A549 (cell line): ENCODE measurements around the gene GPBP1L1. TPM values are rescaled to one million over a fixed set of nuclear protein-coding genes. Genes with fewer than 3 reads are reported as not detected.

ENCODE experiments used
- ATAC-seq, 2 experiments: fragments of 200-7000 bp in 1 of 2; fragments of >200 bp in 1 of 2; cut with Nextera tagmentation in 1 of 2; cut with Tn5 transposase in 1 of 2; 3 replicates each; pipeline versions ENCODE4 v1.8.0 to v1.9.1; 2018 to 2020; ENCODE audit warnings: mild to moderate bottlenecking in 1 of 2, moderate library complexity in 1 of 2
- CTCF ChIA-PET: fragments of 300-600 bp; sonication (Branson Sonifier 250); formaldehyde crosslinking; extraction: SDS; loops from one replicate; lab custom pipeline; 2021; ENCODE audit warnings: antibody characterized with exemption, inconsistent platforms; lab: Yijun Ruan, JAX
- POLR2A ChIA-PET: fragments of 350-600 bp; formaldehyde crosslinking; extraction: SDS; loops from one replicate; lab custom pipeline; 2021; ENCODE audit warnings: antibody characterized with exemption, inconsistent platforms; lab: Yijun Ruan, JAX
- DNase-seq, 2 experiments: peaks; one replicate each; pipeline versions ENCODE4 v3.0.0 to v3.0.0-alpha.2; 2011 to 2016; ENCODE audit warnings: low read depth in 1 of 2, low spot score in 1 of 2
- FAIRE-seq: peaks from 2 replicates; lab custom pipeline; 2011; peaks lifted over from hg19 to GRCh38; lab: Jason Lieb, UNC
- H3K27ac ChIP-seq, 2 experiments: fragments of >200 bp; sonication (Bioruptor Twin); formaldehyde crosslinking; 3 replicates each; pipeline ENCODE4 v1.5.1; 2016 to 2017
- H3K4me1 ChIP-seq: fragments of >200 bp; sonication (Bioruptor Twin); formaldehyde crosslinking; 3 replicates; pipeline ENCODE4 v1.6.1; 2016
- H3K4me2 ChIP-seq: fragments of >200 bp; sonication (Bioruptor Twin); formaldehyde crosslinking; 3 replicates; pipeline ENCODE4 v1.6.1; 2016
- H3K4me3 ChIP-seq: fragments of >200 bp; sonication (Bioruptor Twin); formaldehyde crosslinking; 3 replicates; pipeline ENCODE4 v1.5.1; 2016
- H3K9me3 ChIP-seq: fragments of >200 bp; sonication (Bioruptor Twin); formaldehyde crosslinking; 3 replicates; pipeline ENCODE4 v1.6.1; 2016
- BCL3 ChIP-seq: fragments of >200 bp; sonication (Bioruptor Twin); formaldehyde crosslinking; IDR thresholded peaks from 3 replicates; pipeline ENCODE4 v1.6.1; 2016
- CEBPB ChIP-seq, 2 experiments: fragments of >200 bp in 1 of 2; sonication (Bioruptor Twin) in 1 of 2; formaldehyde crosslinking in 1 of 2; IDR thresholded peaks; 2 replicates each; pipeline ENCODE4 v1.6.1; 2012 to 2016
- CTCF ChIP-seq: fragments of >200 bp; sonication (Bioruptor Twin); formaldehyde crosslinking; IDR thresholded peaks from 3 replicates; pipeline ENCODE4 v1.5.1; 2016
- EP300 ChIP-seq, 2 experiments: fragments of >200 bp; sonication (Bioruptor Twin); formaldehyde crosslinking; IDR thresholded peaks; 2 replicates in 1 of 2; 3 replicates in 1 of 2; pipeline ENCODE4 v1.6.1; 2016 to 2017
- ESRRA ChIP-seq: fragments of 150-350 bp; IDR thresholded peaks from 2 replicates; pipeline ENCODE4 v1.6.1; 2014; ENCODE audit warnings: mild to moderate bottlenecking, low read length, borderline replicate concordance
- FOSB ChIP-seq: fragments of 250-450 bp; sonication (Bioruptor Pico); IDR thresholded peaks from 2 replicates; pipeline ENCODE4 v1.5.0; 2020; ENCODE audit warnings: mild to moderate bottlenecking, moderate library complexity
- FOSL2 ChIP-seq, 2 experiments: fragments of 450-650 bp in 1 of 2; fragments of >200 bp in 1 of 2; sonication (Bioruptor Twin) in 1 of 2; formaldehyde crosslinking; IDR thresholded peaks; 2 replicates each; pipeline versions ENCODE4 v1.5.0 to v1.6.1; 2016 to 2020; ENCODE audit warnings: mild to moderate bottlenecking in 1 of 2, moderate library complexity in 1 of 2
- HDAC2 ChIP-seq: fragments of 200-600 bp; sonication (generic); IDR thresholded peaks from 2 replicates; pipeline ENCODE4 v1.6.1; 2016
- HMGXB4 ChIP-seq: fragments of 250-450 bp; sonication (Bioruptor Pico); IDR thresholded peaks from 2 replicates; pipeline ENCODE4 v1.5.0; 2021; ENCODE audit warnings: mild to moderate bottlenecking, moderate library complexity, borderline replicate concordance
- HOXB13 ChIP-seq: fragments of 250-450 bp; sonication (Bioruptor Pico); IDR thresholded peaks from 2 replicates; pipeline ENCODE4 v1.5.0; 2020; ENCODE audit warnings: low read depth, mild to moderate bottlenecking, moderate library complexity
- JUNB ChIP-seq: fragments of >200 bp; sonication (Bioruptor Twin); formaldehyde crosslinking; IDR thresholded peaks from 2 replicates; pipeline ENCODE4 v1.6.1; 2016
- KDM1A ChIP-seq: fragments of 200-600 bp; sonication (generic); IDR thresholded peaks from 2 replicates; pipeline ENCODE4 v1.6.1; 2016; ENCODE audit warnings: low read depth, mild to moderate bottlenecking
- KDM5A ChIP-seq: fragments of 200-600 bp; sonication (generic); IDR thresholded peaks from 2 replicates; pipeline ENCODE4 v1.6.1; 2016; ENCODE audit warnings: antibody characterized with exemption, mild to moderate bottlenecking
- MAX ChIP-seq: IDR thresholded peaks from 2 replicates; pipeline ENCODE4 v1.6.1; 2012
- MAZ ChIP-seq: fragments of 150-350 bp; IDR thresholded peaks from 2 replicates; pipeline ENCODE4 v1.6.1; 2014; ENCODE audit warnings: antibody characterized with exemption, low read depth, low read length, borderline replicate concordance
- PBX3 ChIP-seq: IDR thresholded peaks from 2 replicates; pipeline ENCODE4 v1.6.1; 2012
- REST ChIP-seq: fragments of 200-600 bp; sonication (generic); IDR thresholded peaks from 2 replicates; pipeline ENCODE4 v1.6.1; 2016; ENCODE audit warnings: antibody characterized with exemption, mild to moderate bottlenecking, moderate library complexity
- RFX5 ChIP-seq: fragments of 450-650 bp; IDR thresholded peaks from 2 replicates; pipeline ENCODE4 v1.7.1; 2014; ENCODE audit warnings: antibody characterized with exemption, mild to moderate bottlenecking, moderate library complexity
- TFCP2L1 ChIP-seq: fragments of 250-450 bp; sonication (Bioruptor Pico); IDR thresholded peaks from 2 replicates; pipeline ENCODE4 v1.5.0; 2021; ENCODE audit warnings: mild to moderate bottlenecking
- USF2 ChIP-seq: fragments of 450-650 bp; IDR thresholded peaks from 2 replicates; pipeline ENCODE4 v1.6.1; 2014; ENCODE audit warnings: antibody characterized with exemption
- WGBS: methylation state at CpG from one replicate; pipeline ENCODE4 v1.1.6; 2017; ENCODE audit errors: missing lambda C conversion rate; 5-methylcytosine and 5-hydroxymethylcytosine counted together
- polyA plus RNA-seq, 4 experiments: library from polyadenylated mRNA; depleted of rRNA in 3 of 4; stranded (reverse); fragments of >200 nt; fragmentation: RNase III in 1 of 4; extraction: RNeasy Plus Mini Kit Qiagen cat#74134 plus additional on column Dnase treatment in 1 of 4; gene quantifications; 2 replicates in 3 of 4; 3 replicates in 1 of 4; pipeline ENCODE4 v1.2.3, GENCODE V29; 2011 to 2017

GPBP1L1 gene
- polyA plus RNA-seq, 2 of the 4 experiments (the other 2 are of a cell fraction) = 50.9 to 74.0 TPM

- ChIA-PET CTCF (interaction anchor here (1.1 to 1.5 kb wide), 2 partner anchors 17 to 184 kb away, joined by 3 to 4 read pairs; no protein-coding TSS in a partner anchor), POLR2A (no interaction called here)
- Histone ChIP-seq H3K9me3 (no peaks in the 10 kb centered on the region), H3K27ac (no peak overlapping the region), H3K4me3 (no peak overlapping the region), H3K4me2 (no peak overlapping the region), H3K4me1 (no peaks in the 10 kb centered on the region)
- WGBS = 74% methylated on average over 2 of the region's 2 CpGs
- no peak for TF ChIP-seq KDM5A
- TF ChIP-seq JUNB = no peak
- TF ChIP-seq MAZ = no peak
- no peak for TF ChIP-seq HMGXB4
- no peak for TF ChIP-seq FOSL2 (IDR thresholded peaks at IDR 0.05)
- TF ChIP-seq FOSL2 (CRISPR knock-in tag; IDR thresholded peaks at IDR 0.05) = no peak
- no peak for TF ChIP-seq MAX
- TF ChIP-seq ESRRA = no peak
- no peak for TF ChIP-seq RFX5
- TF ChIP-seq HOXB13 = no peak
- TF ChIP-seq HDAC2 = no peak
- TF ChIP-seq CEBPB (IDR thresholded peaks at IDR 0.05) = no peak
- no peak for TF ChIP-seq KDM1A
- no peak for TF ChIP-seq CTCF
- TF ChIP-seq FOSB (CRISPR knock-in tag) = no peak
- no peak for TF ChIP-seq USF2
- TF ChIP-seq REST = no peak
- TF ChIP-seq TFCP2L1 = no peak
- no peak for TF ChIP-seq PBX3
- TF ChIP-seq EP300 (IDR thresholded peaks at IDR 0.05) = no peak
- no peak for TF ChIP-seq BCL3
- FAIRE-seq = no peak
- no peak for ATAC-seq
- DNase-seq = no peak
Observed at GRCh38 chr1:45660336-45660735, 26.0 kb downstream of the GPBP1L1 start.
